ENCODE results near the gene RNF220.
"Not testable (repeated sequence)": the region's sequence is repeated elsewhere in the genome, so short reads cannot be mapped to it uniquely, and the experiment has no call there.

The RNF220 gene

DNA sequence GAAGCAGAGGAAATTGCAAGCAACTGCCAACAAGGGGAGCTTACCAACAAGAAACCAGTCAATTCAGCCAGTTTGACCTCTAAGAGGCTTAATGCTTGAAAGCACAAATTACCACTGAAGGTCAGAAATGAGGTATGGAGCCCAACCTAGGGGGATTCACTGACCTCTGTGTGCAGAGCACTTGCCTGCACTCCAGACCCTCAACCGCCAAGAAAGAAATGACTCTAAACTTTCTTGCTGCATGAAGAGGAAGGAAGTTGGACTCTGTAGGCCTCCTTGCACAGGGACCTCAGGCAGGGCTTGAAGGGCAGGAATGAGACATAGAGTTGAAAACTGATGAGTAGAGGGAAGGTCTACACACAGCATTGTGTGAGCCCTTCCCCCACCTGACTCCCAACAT is 279.5 kb downstream of the RNF220 start:
- no peak for DNase-seq

- no peak for DNase-seq
These were observed 280.2 kb downstream of the RNF220 start for GRCh38 chr1:44685218-44685617.

DNA sequence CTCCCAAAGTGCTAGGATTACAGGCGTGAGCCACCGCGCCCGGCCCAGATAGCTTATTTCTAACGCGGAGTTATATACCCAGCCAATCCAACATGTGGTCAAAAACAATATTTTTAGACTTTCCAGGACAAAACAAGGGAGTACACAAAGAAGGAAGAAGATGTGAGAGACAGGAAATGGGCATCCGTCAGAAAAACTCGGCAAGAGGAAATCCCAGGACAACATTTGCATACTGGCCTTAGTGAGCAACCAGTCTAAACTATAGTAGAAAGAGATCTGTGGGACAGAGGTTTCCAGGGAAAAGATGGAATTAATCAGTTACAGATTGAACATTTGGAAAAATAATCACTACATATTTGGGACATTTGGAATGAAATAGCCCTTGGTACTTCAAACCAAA is 280.8 kb downstream of the RNF220 start:
- DNase-seq, result no peak

DNA sequence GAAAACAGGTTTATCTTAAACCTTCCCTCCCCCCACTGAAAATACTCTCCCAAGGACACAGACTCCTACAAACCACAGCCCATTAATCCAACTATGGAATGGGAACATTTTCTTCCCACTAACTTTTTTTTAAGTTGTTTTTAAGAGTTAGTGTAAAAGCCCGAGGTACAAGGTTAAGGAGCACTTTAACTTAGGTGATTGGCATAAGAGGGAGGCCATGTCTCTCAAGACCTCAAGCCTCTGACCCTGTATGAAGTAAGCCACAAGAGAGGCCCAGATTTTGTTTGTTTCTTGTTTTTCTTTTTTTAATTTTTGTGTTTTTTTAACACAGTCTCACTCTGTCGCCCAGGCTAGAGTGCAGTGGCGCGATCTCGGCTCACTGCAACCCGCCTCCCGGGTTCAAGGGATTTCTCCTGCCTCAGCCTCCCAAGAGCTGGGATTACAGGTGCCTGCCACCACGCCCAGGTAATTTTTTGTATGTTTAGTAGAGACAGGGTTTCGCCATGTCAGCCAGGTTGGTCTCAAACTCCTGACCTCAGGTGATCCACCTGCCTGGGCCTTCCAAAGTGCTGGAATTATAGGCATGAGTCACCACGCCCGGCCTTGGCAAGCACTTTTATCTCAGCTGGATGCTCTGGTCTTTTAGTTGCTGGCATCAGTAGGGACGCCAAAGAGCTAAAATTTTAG is 283.8 kb downstream of the RNF220 start:
- no peak for DNase-seq

GRCh38 chr1:44689447-44689765 is 284.4 kb downstream of the RNF220 start:
- no peak for DNase-seq

DNA sequence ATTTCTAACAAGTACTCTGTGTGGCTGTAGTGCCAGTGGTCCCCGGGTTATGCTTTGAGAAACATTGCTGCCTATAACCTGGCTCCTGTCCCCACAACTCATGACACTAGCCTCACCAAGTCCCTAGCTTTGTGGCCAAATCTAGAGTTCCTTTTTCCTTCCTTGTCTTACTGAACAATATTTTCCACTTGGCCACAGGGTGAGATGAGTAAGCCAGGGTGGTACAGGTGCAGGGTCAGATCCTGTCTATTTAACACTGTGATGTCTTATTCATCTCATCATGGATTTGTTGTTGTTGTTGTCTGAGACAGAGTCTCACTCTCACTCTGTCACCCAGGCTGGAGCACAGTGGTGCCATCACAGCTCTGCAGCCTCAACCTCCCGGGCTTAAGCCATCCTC is 288.1 kb downstream of the RNF220 start:
- no peak for DNase-seq

- DNase-seq, result no peak
These were observed 288.8 kb downstream of the RNF220 start for GRCh38 chr1:44693900-44694299.

- no peak for DNase-seq
These were observed 289.9 kb downstream of the RNF220 start for GRCh38 chr1:44694863-44695478.

GRCh38 chr1:44695671-44696070 is 290.6 kb downstream of the RNF220 start:
- no peak for DNase-seq

DNA sequence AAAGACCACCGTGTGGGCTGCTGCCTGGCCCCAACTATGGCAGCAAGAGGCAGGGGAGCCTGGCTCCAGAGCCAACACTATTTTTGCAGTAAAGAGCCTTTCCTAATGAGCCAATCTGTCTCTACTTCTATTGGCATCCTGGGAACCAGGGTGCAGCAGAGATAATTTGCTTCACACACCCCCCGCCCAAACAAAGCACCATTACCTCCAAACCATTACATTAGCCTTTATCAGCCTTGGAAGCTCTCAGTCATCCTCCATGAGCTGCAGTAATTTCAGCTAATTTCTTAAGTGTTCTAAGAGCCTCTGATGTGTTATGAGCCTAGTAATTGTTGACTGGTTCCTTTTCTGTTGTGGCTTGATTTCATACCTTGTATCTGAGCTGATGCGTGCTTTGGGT is 291.0 kb downstream of the RNF220 start:
- DNase-seq, result no peak

- no peak for DNase-seq
These were observed 291.8 kb downstream of the RNF220 start for GRCh38 chr1:44696789-44697345.

GRCh38 chr1:44698138-44698537 is 293.1 kb downstream of the RNF220 start:
- DNase-seq, result no peak

DNA sequence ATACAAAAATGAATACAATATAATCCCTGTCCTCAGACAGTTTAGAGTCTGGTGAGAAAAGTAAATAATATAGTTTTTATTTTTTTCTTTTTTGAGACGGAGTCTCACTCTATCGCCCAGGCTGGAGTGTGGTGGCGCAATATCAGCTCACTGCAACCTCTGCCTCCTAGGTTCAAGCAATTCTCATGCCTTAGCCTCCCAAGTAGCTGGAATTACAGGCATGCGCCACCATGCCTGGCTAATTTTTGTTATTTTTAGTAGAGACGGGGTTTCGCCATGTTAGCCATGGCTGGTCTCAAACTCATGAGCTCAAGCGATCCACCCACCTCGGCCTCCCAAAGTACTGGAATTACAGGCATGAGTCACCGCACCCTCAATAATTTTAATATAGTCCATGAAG is 294.3 kb downstream of the RNF220 start:
- not testable (repeated sequence) for DNase-seq

DNA sequence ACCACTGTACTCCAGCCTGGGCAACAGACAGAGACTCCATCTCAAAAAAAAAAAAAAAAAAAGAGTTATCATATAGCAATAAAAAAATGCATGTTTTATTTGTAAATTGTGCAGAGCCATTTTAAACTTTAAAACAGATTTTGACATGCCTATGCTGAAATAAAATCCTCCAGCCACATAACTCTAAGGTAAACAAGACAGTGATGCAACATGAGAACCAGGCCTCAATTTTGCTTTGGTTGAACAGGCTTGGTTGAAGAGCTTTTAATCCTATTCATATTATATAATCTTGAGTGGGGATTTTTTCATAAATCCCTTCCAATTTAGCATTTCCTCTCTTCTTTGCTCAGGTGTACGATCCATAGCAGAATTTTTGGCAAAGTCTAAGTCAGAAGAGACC is 295.5 kb downstream of the RNF220 start:
- DNase-seq, result no peak

DNA sequence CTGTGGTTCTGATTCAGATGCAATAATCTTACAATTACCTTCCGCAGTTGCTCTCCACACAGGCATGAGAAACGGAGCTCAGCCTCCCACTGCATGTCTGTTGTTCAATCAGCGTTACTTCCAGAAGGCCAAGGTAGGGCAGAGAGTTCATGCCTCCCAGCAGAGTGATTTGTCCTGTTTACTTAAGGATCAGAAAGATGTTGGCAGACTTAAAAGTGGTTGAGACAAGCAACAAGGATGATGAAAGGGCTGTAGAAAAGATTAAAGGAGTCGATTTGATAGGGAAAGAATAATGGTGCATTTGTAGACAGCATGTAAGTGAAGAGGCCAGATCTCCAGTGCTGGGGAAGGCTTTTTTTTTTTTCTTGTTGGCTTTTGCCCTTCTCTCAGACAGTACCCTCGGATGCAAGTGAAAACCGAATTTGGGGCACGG is 296.1 kb downstream of the RNF220 start:
- no peak for DNase-seq
